DMS153 (cell line): Measurements from ENCODE around the gene COL6A3.
"Not testable (repeated sequence)": the region's sequence is repeated elsewhere in the genome, so short reads cannot be mapped to it uniquely, and the experiment has no call there.

ENCODE experiments used
- DNase-seq: peaks from one replicate; lab custom pipeline; 2025; lab: John Stamatoyannopoulos, UW

COL6A3 gene

DNA sequence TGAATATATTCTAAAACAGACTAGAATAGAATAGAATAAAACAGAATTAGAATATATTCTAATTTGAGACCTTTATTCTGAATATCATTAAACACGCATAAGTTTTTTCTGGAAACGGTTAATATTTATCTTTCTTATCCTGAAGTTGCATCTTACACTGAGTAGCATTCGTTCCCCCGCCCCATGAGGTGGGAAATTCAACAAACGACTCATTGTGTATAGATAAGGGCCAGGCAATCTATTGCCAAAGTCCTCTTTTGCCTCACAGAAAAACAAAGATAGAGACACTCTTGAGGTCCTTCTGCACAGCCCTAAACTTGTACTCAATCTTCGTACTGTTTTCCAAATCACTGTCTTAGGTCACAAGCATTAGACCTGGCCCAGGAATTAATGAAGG, 98.1 kb downstream of the COL6A3 start:
- DNase-seq = no peak

DNA sequence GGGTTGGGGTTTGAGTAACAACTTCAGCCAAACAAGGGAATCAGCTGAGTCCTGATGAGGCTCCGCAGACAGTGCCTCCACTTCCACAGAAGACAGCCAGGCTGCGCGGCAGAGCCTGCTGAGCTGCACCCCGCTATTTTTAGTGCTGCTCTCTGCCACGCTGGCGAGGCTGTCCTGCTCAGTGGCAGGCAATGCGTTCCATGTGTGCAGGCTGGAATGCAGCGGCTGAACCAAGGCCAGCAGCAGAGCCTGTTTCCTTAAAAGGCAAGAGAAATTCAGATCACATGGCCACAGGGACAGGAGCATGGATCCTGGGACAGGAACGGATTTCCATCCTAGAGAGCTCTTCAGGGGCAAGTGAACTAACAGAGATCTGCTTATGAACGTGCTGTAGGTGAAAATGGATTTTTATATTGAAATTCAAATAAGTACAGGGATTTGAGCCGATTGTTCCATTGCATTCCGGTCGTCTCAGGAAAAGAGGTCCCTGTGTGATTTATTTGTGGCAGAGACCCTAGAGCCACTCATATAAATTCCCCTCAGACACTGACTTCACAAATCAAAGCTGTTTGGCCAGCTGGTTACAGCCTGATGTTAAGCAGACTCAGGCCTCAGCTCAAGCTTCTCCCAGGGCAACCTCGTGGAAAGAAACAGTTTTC, 98.7 kb downstream of the COL6A3 start:
- DNase-seq = no peak

DNA sequence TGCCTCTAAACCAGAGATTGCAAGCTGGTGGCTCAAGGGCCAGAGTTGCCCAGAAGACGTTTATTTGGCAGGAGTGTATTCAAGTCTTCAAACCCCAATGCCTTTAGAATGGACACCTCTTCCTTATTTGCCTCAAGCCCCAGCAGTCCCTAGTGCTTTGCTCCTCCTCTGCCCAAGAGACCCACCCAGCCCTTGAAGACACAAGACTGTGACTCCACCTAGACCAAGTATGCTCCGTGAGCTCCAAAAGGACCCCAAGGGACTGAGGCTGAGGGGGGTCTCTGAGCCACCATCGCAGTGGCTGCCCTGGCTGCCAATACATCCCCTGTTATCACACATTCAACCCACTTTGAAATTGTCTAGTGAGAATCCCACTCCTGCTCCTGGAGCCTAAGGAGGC, 99.3 kb downstream of the COL6A3 start:
- no peak for DNase-seq

DNA sequence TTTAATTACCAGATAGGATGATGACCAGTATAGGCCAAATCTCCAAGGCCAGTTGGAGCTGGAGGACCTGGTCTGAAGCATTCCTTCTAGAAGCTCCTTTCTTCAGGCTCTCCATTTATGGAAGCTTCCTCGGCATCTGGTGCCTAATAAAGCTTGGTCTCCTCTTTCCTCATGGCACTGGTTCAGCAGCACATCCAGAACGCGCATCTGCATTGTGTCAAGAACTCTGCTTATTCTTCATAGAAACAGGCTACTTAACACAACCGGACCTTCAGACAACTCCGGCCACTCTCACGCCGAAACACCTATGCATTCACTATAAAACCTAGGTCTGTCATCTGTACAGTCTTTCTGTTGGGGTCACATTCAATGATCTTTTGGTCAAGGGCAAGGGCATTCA, 99.8 kb downstream of the COL6A3 start:
- no peak for DNase-seq

DNA sequence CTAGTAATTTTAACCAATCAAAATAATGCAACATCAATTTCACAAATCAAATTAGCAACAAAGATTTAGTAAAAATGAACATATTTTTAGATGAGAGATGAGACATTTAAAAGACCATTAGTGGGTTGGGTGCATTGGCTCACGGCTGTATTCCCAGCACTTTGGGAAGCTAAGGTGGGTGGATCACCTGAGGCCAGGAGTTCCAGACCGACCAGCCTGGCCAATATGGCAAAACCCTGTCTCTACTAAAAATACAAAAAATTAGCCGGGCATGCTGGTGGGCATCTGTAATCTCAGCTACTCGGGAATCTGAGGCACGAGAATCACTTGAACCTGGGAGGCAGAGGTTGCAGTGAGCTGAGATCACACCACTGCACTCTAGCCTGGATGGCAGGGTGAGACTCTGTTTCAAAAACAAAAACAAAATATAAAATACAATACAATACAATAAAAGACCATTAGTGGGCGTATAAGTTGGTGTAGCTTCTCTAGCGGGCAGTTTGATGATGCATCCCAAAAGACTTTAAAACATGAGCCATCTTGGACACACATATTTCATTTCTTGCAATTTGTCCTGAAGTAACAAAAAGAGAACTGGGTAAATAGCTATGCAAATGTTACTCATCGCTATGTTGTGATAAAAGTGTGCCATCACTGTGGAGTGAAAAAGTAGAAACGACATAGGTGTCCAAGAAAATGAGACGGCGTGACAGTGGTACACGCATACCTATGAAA, 101.8 kb downstream of the COL6A3 start:
- DNase-seq = no peak

DNA sequence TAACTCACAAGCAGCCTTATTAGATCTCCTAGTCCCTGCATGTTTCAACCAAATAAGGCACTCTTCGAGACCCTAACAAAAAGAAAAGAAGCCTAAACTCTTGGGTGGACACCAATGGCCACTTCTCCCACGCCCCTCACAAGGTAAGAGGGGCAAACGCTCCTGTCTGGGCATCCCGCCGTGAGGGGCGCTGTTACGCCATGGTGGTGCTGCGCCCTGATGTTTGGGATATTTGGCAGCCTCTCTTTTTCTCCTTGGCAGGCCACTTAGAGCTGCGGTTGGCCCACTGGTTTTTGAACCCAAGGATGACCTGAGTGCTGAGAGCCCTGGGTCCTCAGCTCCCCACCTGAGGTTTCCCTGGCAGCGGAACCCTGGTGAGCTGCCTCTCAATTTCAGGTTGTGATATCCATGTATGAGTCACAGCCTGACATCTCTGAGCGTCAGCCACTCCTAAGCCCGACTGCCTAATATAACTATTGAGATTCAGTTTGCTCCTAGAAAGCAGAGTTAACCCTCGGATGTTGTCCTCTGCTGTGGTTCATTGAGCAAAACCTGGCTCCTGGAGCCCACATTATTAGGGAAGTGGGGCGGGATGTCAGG, 103.3 kb downstream of the COL6A3 start:
- no peak for DNase-seq

DNA sequence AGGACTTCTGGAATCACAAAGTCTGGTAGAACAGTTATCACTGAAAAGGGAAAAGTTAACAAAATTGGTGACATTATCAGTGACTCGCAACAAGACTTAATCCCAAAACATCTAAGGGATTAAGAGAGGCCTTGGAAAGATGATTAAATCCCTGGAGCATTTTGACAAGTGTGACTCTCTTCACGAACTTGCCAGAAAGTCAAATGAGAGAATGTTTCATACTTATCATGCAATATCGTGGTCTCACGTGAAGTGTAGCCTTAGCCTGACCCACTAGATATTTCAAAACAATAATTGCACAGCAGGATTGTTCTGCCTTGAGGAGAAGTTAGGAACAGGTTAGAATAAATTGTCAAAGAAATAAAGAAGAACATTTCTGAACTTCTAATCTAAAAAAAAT, 104.5 kb downstream of the COL6A3 start:
- DNase-seq = no peak

DNA sequence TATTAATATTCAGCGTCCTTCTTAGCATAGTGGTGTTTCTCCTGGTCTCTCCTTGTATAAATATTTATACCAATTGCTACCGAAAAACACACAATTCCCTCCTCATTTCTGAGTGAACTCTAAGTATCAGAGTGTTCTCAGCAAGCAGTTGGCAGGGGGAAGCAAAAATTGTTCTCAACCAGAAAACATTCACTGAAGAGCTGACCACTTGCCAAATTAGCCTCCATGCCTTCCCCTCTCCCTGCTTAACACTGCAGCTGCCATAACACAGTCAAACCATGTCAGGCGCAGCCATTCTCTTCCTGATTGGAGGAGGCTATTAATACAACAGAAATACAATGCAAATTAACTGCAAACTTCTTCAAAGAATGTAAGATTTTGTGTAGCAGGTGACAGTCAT, 105.0 kb downstream of the COL6A3 start:
- no peak for DNase-seq

DNA sequence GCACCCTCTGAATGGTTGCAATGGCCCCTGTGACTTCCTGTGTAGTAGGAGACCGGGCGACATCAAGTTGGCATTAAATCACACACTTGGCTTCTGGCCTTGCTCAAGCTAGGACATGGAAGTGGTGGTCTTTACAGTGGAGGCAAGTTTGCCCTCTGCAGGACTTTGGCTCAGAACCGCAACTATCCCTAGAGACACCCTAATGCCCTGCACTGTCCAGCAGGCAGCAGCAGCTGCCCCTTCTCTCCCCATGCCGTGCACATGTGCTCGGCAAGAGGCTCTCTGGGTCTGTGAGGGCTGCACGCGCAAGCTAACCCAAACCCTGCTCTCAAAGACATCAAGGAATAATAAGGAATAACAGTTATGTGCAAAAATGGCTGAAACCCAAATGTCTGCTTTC, 106.5 kb downstream of the COL6A3 start:
- no peak for DNase-seq

DNA sequence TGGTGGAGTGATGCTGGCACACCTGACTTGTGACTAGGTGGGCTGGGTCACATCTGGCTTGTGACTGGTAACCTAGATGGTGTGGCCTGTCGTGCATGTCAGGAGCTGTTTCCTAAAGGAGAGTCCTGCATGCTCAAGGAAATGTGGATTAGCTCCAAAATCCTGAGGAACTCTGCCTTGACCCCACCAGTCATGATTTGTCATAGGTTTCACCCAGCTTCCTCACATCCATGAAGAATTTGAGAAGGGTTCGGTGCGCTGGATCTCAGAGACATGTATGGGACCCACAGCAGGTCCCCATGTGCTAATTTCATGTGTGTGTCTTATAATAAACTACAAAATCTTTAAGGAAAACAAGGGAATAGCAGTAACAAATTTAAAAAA, 107.2 kb downstream of the COL6A3 start:
- no peak for DNase-seq

DNA sequence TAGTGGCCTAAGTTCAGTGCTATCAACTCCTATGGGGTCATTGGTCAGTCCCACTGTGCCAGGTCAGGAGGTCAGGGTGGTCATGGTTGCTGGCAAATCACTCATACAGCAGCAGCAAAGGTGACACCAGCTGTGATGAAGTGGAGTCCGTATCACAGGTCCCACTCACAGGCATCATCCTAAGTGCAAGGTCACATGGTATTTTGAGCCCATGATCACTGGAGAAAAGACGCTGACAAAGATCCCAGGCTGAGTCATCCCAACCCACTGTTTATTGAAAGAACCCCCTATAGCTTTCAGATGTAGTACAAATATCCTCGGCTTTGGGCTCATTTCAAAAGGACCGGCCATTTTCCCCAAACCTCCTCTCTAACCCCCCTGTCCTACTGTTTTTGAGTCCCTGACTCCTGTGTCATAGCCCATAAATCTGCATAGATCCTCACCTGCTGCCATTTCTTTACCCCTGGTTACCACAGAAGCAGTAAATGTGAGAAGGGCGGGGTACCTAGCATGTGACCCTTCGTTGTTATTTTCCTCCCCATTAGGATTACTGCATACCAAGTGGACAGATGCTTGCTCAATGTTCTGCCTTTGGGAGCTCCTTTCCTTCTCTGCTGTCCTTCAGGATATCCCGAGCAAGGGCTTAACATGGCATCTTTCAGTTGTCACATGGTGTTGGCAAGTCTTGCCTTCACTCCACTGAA, 107.7 kb downstream of the COL6A3 start:
- DNase-seq = no peak

DNA sequence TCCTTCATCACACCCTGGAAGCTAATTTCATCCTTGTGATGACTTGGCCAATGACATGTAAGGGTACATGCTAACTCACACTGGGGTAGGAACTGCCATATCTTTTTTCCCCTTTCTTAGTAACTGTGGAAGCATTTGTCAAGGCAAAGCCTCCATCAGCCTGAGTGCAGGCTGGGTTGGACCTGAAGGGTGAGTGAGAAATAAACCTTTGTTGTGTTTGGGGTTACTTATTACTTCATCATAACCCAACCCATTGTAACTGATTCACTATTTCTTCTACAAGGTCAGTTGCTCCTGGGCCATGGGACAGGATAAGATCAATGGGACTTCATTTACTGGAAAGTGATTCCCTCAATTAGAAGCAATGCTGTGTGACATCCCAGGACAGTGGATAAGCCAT, 108.4 kb downstream of the COL6A3 start:
- no peak for DNase-seq

DNA sequence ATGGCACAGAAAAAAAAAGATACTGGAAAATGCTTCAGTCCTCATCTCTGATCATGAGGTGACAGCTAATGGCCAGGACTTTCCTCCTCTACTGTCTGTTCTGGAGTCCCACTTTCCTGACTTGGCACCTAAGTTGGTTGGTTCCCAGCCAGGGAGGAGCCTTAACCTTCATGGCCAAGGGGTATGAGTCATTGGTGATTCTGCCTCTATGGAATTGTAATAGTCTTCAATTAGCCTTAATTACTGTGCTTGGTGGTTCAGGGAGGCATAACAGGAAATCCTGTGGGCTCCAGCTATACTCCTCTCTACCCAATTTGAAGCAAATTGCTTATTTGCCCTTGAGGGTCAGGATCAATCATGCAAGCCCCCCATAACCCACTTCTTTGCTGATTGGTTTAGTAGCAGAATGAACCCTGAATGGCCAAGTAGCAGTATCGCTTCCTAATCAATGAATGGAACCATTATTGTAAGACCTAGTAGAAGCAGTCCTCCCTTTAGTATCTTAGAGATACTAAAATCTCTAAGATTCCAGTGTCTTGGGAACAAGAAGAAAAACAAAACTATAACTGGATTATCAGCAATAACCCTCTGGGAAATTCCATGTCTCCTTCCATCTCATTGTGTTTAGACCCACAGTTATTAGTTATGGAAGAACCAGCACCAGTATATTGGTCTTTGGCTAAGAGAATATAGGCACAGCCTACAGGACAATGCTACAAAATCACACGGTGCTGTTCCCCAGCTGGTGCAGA, 109.0 kb downstream of the COL6A3 start:
- DNase-seq = no peak

DNA sequence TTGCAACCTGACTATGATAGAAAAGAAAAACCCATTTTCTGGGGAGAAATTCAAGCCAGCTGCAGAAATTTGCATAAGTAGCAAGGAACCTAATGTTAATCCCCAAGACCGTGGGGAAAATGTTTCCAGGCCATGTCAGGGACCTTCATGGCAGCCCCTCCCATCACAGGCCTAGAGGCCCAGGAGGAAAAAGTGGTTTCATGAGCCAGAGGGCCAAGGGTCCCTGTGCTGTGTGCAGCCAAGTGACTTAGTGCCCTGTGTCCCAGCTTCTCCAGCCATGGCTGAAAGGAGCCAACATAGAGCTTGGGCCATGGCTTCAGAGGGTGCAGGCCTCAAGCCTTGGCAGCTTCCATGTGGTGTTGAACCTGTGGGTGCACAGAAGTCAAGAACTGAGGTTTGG, 110.7 kb downstream of the COL6A3 start:
- not testable (repeated sequence) for DNase-seq

DNA sequence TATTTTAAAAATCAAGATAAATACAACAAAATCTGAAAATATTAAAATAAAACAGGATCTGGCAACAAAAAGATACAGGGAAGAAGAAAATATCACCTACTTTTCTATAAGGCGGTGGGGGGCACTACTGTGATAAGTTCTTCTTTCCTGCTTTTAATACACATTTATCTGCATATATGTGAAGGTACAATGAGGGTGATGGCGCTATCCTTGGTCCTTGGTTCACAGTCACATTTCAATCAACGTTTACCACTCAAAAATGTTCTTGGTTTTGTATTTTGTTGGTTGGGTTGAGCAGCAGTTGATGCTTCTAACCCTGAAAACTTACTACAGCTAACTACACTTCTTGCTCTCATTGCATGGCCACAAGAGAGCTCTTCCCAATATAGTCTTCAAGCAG, 112.4 kb downstream of the COL6A3 start:
- DNase-seq = no peak

DNA sequence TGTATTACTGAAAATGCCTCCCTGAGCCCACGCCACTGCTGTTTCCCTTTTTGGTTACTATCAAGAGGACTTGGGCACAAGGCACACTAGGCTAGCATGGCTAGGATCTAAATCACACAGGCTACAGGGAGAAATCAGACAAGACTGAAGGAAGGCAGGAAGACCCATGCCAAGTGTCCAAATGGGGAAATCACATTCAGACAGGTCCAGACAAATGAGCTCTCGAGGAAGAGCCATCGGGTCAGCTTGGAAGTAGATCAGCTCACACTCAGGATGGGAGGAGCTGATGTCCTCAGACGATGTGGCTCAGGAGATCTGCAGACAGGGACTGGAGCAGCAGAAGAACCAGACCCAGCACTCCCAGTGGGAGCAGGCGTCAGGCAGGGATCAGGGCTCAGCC, 113.2 kb downstream of the COL6A3 start:
- no peak for DNase-seq

DNA sequence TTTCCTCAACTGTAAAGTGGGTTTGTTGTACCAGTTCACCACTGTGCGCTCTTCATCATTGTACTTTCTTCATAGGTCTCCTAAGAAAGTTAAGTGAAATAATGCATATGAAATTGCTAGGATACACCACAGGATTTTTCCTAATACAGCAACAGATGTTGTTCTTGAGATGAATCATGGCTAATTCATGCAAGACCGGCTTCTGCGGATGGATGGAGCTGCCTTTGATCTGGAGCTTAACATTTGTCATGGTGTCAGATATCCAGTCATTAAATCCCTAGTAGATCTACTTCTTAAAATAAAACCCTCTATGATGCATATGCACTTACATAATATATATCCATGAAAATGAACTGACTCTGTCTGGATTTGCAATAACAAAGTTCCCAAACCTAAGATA, 114.1 kb downstream of the COL6A3 start:
- no peak for DNase-seq

DNA sequence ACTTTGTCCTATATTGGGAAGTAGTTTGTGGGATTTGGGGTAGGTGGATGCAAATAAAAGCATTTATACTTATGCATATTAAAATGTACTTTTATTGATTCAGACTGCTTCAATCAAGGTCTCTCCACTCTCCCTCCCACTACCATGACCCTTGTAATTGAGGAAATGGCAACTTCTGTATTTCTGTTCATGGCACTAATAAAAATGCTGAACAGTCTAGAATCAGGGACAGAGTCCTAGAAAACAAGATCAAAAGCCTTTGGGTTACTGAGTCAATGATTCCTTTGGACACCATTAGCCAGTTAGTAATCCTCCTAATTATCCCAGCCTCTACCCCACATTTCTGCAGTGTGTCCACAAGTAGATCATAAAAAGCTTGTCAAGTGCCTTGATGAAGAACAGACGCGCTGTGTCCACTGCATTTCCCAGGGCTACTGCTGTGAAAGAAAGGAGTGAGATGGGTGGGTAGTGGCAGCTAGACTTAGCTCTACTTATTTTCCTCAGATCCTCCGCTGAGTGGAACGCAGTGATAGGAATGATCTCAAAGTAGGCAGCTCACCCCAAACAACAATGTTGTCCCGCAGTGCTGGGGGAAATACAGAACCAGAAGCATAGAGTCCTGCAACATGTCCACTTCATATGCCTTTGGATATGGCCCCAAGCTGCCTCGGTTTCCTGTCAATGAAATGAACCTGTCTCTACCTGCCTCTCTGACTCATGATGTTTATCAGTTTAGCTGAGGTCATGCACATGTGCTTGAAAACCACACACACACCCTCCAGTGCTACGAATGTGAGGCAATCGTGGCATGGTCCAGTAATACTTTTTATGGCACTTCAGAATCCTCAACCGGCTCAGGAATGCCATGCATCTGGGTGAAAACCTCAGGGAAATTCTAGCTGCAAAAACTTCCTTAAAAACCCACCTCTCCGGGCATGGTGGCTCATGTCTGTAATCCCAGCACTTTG, 115.5 kb downstream of the COL6A3 start:
- peak; percentile 83 for DNase-seq

DNA sequence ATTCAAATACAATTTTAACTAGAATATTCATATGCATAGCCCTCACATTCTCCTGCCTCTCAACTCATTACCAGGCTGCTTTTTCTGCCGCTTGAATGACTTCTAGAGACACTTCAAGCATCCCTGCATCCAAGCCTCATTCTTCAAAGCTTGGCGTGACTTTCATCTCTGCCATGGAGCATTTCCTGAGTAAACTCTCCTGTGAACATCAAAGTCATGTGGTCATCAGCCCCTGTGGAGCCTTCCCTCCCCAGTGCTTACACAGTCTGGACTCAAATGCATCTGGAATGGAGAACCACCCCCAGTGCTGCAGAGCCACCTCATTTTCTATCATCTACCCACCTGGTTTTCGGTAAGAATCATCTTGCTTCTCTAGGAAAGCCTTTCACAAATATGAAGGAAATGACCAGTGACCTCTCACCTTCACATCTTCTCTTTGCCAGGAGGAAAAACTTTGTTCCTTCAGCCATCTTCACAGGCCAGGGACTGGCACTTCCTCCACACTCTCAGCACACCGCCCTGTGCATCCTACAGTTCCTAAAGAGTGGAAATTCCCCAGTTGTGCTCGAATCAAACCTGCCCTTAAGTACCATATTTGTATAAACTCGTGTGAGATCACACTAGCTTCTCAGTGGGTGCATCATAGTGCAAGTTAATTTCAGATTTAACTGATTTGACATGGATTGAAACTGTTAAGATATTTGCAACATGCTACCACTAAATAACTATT, 116.4 kb downstream of the COL6A3 start:
- no peak for DNase-seq

DNA sequence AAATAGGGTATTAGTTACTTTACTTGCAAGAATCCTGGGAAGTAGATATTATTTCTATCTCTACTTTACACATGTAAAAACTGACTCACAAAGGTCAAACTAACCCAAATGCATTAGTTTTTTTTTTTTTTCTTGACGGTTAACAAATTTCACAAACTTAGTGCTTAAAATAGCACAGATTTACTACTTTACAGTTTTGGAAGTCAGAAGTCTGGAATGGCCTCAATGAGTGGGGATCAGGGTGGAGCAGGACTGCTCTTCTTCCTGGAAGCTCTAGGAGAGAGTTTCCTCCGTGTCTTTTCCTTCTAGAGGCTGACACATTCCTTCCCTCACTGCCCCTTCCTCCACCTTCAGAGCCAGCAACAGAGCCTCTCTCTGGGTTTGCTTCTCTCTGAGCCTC, 117.2 kb downstream of the COL6A3 start:
- DNase-seq = no peak
